Smooth muscle cell (in vitro differentiated cells): Measurements from ENCODE around the gene PGPEP1. TPM values are rescaled to one million over a fixed set of nuclear protein-coding genes. Genes with fewer than 3 reads are reported as not detected.
"Not testable (repeated sequence)": the region's sequence is repeated elsewhere in the genome, so short reads cannot be mapped to it uniquely, and the experiment has no call there.

Source experiments
- DNase-seq: peaks from one replicate; lab custom pipeline; 2025; ENCODE audit not compliant: unreplicated experiment; lab: John Stamatoyannopoulos, UW
- H2AFZ ChIP-seq: fragments of 200-600 bp; sonication (generic); 2 replicates; pipeline ENCODE4 v1.6.0; 2016; ENCODE audit warnings: antibody characterized with exemption, low read depth, mild to moderate bottlenecking
- H3F3A ChIP-seq: fragments of 200-600 bp; sonication (generic); 2 replicates; pipeline ENCODE4 v1.6.0; 2017; ENCODE audit warnings: antibody characterized with exemption, low read depth
- H3K27ac ChIP-seq: fragments of 200-600 bp; sonication (generic); 2 replicates; pipeline ENCODE4 v1.5.1; 2016; ENCODE audit warnings: low read depth, mild to moderate bottlenecking
- H3K27me3 ChIP-seq: fragments of 200-600 bp; sonication (generic); 2 replicates; pipeline ENCODE4 v1.6.1; 2016; ENCODE audit warnings: low read depth, mild to moderate bottlenecking
- H3K36me3 ChIP-seq: fragments of 200-600 bp; sonication (generic); 2 replicates; pipeline ENCODE4 v1.5.1; 2016; ENCODE audit warnings: low read depth
- H3K4me1 ChIP-seq: fragments of 200-600 bp; sonication (generic); 2 replicates; pipeline ENCODE4 v1.5.1; 2016; ENCODE audit warnings: low read depth
- H3K4me2 ChIP-seq: fragments of 200-600 bp; sonication (generic); 2 replicates; pipeline ENCODE4 v1.6.0; 2016; ENCODE audit warnings: mild to moderate bottlenecking
- H3K4me3 ChIP-seq: fragments of 200-600 bp; sonication (generic); 2 replicates; pipeline ENCODE4 v1.5.1; 2016; ENCODE audit warnings: mild to moderate bottlenecking
- H3K79me2 ChIP-seq: fragments of 200-600 bp; sonication (generic); 2 replicates; pipeline ENCODE4 v1.6.0; 2016; ENCODE audit warnings: low read depth, mild to moderate bottlenecking
- H3K9ac ChIP-seq: fragments of 200-600 bp; sonication (generic); 2 replicates; pipeline ENCODE4 v1.6.0; 2016; ENCODE audit warnings: low read depth
- H3K9me3 ChIP-seq: fragments of 200-600 bp; sonication (generic); replicated peaks from 2 replicates; pipeline ENCODE4 v1.5.1; 2016; ENCODE audit warnings: low read depth
- H4K20me1 ChIP-seq: fragments of 200-600 bp; sonication (generic); 2 replicates; pipeline ENCODE4 v1.6.0; 2016; ENCODE audit warnings: low read depth
- WGBS: methylation state at CpG from one replicate; pipeline ENCODE4 v1.1.7; 2016; ENCODE audit warnings: low lambda C conversion rate; 5-methylcytosine and 5-hydroxymethylcytosine counted together
- polyA plus RNA-seq: library from polyadenylated mRNA; unstranded; fragments of >200 nt; fragmentation: Nextera tagmentation; extraction: Ambion mirVana; gene quantifications from 2 replicates; pipeline ENCODE4 v1.2.1, GENCODE V29; 2016
- total RNA-seq: library from RNA; depleted of rRNA; stranded (reverse); fragments of >200 nt; gene quantifications from 2 replicates; pipeline ENCODE4 v1.2.3, GENCODE V29; 2014
- TF ChIP-seq, protein P1 (sequence below): fragments of 200-600 bp; sonication (generic); IDR thresholded peaks from 2 replicates; pipeline ENCODE4 v1.5.1; 2017; ENCODE audit warnings: borderline replicate concordance, mild to moderate bottlenecking, antibody characterized with exemption; ENCODE audit not compliant: insufficient read depth, poor library complexity, severe bottlenecking

Gene PGPEP1
- total and polyA plus RNA-seq, 2 experiments from 2014 or later, result 4.5 to 11.7 TPM

GRCh38 chr19:18362934-18363542 is 22.6 kb downstream of the PGPEP1 start:
- peaks cover 9% of the 10 kb centered on the region for H3F3A ChIP-seq
- DNase-seq, result no peak
- H3K4me1 ChIP-seq, result peaks cover 12% of the 10 kb centered on the region
- H3K4me3 ChIP-seq, result no peak overlapping the region
- no peak overlapping the region for H3K9ac ChIP-seq
- WGBS, result 94% methylated on average over 17 of the region's 17 CpGs
- no peaks in the 10 kb centered on the region for H3K36me3 ChIP-seq
- TF ChIP-seq, protein P1, sequence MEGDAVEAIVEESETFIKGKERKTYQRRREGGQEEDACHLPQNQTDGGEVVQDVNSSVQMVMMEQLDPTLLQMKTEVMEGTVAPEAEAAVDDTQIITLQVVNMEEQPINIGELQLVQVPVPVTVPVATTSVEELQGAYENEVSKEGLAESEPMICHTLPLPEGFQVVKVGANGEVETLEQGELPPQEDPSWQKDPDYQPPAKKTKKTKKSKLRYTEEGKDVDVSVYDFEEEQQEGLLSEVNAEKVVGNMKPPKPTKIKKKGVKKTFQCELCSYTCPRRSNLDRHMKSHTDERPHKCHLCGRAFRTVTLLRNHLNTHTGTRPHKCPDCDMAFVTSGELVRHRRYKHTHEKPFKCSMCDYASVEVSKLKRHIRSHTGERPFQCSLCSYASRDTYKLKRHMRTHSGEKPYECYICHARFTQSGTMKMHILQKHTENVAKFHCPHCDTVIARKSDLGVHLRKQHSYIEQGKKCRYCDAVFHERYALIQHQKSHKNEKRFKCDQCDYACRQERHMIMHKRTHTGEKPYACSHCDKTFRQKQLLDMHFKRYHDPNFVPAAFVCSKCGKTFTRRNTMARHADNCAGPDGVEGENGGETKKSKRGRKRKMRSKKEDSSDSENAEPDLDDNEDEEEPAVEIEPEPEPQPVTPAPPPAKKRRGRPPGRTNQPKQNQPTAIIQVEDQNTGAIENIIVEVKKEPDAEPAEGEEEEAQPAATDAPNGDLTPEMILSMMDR, result no peak
- H3K9me3 ChIP-seq, result no peaks in the 10 kb centered on the region
- peak overlapping the region; percentile 94 for H3K27ac ChIP-seq
- no peak overlapping the region for H3K4me2 ChIP-seq
- no peak overlapping the region for H2AFZ ChIP-seq
- no peaks in the 10 kb centered on the region for H3K27me3 ChIP-seq
- H4K20me1 ChIP-seq, result no peaks in the 10 kb centered on the region
- H3K79me2 ChIP-seq, result no peaks in the 10 kb centered on the region

DNA sequence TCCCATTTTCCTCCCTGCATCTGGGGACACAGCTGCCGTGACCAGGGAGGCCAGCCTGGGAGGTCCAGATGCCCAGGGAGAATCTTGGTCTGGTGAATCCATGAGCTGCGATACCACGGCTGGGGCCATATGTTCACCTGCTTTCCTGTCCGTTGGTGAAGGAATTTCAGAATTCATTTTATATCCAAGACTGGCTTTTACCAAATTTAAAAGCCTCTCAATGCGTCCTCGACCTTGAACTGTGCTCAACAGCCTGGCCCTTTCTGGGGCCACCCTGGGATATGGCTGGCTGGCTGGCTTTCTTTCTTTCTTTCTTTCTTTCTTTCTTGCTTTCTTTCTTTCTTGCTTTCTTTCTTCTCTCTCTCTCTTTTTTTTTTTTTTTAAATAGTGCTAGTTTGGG is 23.4 kb downstream of the PGPEP1 start:
- Histone ChIP-seq H3K9me3 (no peaks in the 10 kb centered on the region), H3K79me2 (no peaks in the 10 kb centered on the region), H3K9ac (no peak overlapping the region), H3K4me3 (no peak overlapping the region), H3K27me3 (no peaks in the 10 kb centered on the region), H3K36me3 (no peaks in the 10 kb centered on the region), H3K4me1 (peaks cover 12% of the 10 kb centered on the region), H3K27ac (peak overlapping the region; percentile 94), H3K4me2 (no peak overlapping the region), H4K20me1 (no peaks in the 10 kb centered on the region), H2AFZ (no peak overlapping the region), H3F3A (peaks cover 9% of the 10 kb centered on the region)
- TF ChIP-seq, protein P1, result no peak
- DNase-seq, result no peak
- 86% methylated on average over 6 of the region's 6 CpGs for WGBS

DNA sequence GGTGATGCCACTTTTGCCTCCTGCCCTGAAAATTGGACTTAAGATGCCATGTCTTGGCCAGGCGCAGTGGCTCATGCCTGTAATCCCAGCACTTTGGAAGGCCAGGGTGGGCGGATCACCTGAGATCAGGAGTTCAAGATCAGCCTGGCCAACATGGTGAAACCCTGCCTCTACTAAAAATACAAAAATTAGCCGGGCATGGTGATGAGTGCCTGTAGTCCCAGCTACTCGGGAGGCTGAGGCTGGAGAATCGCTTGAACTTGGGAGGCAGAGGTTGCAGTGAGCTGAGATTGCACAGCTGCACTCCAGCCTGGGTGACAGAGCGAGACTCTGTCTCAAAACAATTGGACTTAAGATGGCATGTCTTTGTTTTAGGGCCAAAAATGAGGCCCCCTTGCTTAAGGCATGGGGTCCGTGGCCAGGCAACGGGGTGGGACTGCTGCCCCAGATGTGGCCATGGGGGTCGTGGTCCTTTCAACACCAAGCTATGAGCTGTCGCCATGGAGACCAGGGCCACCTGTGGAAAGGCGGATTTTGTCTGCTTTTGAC is 24.0 kb downstream of the PGPEP1 start:
- not testable (repeated sequence) for H3F3A ChIP-seq, H3K79me2 ChIP-seq, H4K20me1 ChIP-seq, H2AFZ ChIP-seq, H3K4me3 ChIP-seq, DNase-seq, H3K9me3 ChIP-seq, H3K36me3 ChIP-seq, H3K27me3 ChIP-seq
- H3K4me2 ChIP-seq, result peak overlapping the region; percentile 28
- H3K27ac ChIP-seq, result peak overlapping the region; percentile 94
- 82% methylated on average over 11 of the region's 11 CpGs for WGBS
- H3K4me1 ChIP-seq, result peaks cover 12% of the 10 kb centered on the region
- peak overlapping the region; percentile 83 for H3K9ac ChIP-seq

- TF ChIP-seq, protein P1, result no peak
- WGBS, result 17% methylated on average over 15 of the region's 15 CpGs
- Histone ChIP-seq H3K4me1 (peaks cover 12% of the 10 kb centered on the region), H3K36me3 (no peaks in the 10 kb centered on the region), H3K27ac (peak overlapping the region; percentile 94), H3K27me3 (no peaks in the 10 kb centered on the region), H3K9me3 (no peaks in the 10 kb centered on the region), H3K79me2 (no peaks in the 10 kb centered on the region), H4K20me1 (no peaks in the 10 kb centered on the region), H3F3A (peaks cover 9% of the 10 kb centered on the region), H2AFZ (no peak overlapping the region), H3K4me3 (no peak overlapping the region), H3K4me2 (peak overlapping the region; percentile 28), H3K9ac (peak overlapping the region; percentile 83)
- DNase-seq, result peak; percentile 17
Observed at GRCh38 chr19:18364826-18365528, 24.6 kb downstream of the PGPEP1 start.
